OCI-LY7 (cell line): Measurements from ENCODE around the gene HSD11B1. TPM values are rescaled to one million over a fixed set of nuclear protein-coding genes. Genes with fewer than 3 reads are reported as not detected.

ENCODE experiments used
- BruUV-seq: library from RNA; stranded (reverse); fragments of 400-500 nt; replicated peaks from 2 replicates; lab custom pipeline; 2021; lab: Mats Ljungman, UMichigan
- CTCF ChIA-PET: fragments of 300-600 bp; sonication (Branson Sonifier 250); formaldehyde crosslinking; loops from one replicate; lab custom pipeline; 2022; ENCODE audit warnings: antibody characterized with exemption; ENCODE audit not compliant: unreplicated experiment; lab: Charles Lee
- POLR2A ChIA-PET: fragments of 300-600 bp; sonication (Branson Sonifier 250); formaldehyde crosslinking; loops from one replicate; lab custom pipeline; 2022; ENCODE audit warnings: antibody characterized with exemption; lab: Charles Lee
- DNase-seq: peaks from one replicate; pipeline ENCODE4 v3.0.0-alpha.2; 2015; ENCODE audit warnings: low spot score
- H2AFZ ChIP-seq: fragments of 200-600 bp; sonication (generic), shearing (Covaris generic); 2 replicates; pipeline ENCODE4 v1.6.1; 2014; ENCODE audit warnings: mild to moderate bottlenecking, antibody characterized with exemption, low read length, moderate library complexity
- H3K27ac ChIP-seq: fragments of 200-600 bp; sonication (generic); 2 replicates; pipeline ENCODE4 v1.5.1; 2014; ENCODE audit warnings: mixed run types, low read depth, mild to moderate bottlenecking, moderate library complexity, low read length, inconsistent platforms; ENCODE audit not compliant: poor library complexity, severe bottlenecking
- H3K36me3 ChIP-seq: fragments of 200-600 bp; sonication (generic); 2 replicates; pipeline ENCODE4 v1.6.1; 2014; ENCODE audit warnings: mild to moderate bottlenecking, antibody characterized with exemption, low read length, moderate library complexity, mixed read lengths; ENCODE audit not compliant: insufficient read depth
- H3K4me1 ChIP-seq: fragments of 200-600 bp; sonication (generic); 2 replicates; pipeline ENCODE4 v1.5.1; 2014; ENCODE audit warnings: mild to moderate bottlenecking, low read length; ENCODE audit not compliant: insufficient read depth, poor library complexity, severe bottlenecking
- H3K4me2 ChIP-seq: fragments of 200-600 bp; sonication (generic); 2 replicates; pipeline ENCODE4 v1.6.1; 2014; ENCODE audit warnings: mild to moderate bottlenecking, low read length
- H3K4me3 ChIP-seq: fragments of 200-600 bp; sonication (generic); 2 replicates; pipeline ENCODE4 v1.5.1; 2014; ENCODE audit warnings: mild to moderate bottlenecking, low read depth, low read length; ENCODE audit not compliant: poor library complexity, severe bottlenecking
- H3K79me2 ChIP-seq: fragments of 200-600 bp; sonication (generic); 2 replicates; pipeline ENCODE4 v1.6.1; 2016; ENCODE audit warnings: low read depth, mild to moderate bottlenecking, low read length, moderate library complexity, mixed read lengths; ENCODE audit not compliant: insufficient read depth
- H3K9me2 ChIP-seq: fragments of 200-600 bp; sonication (generic); 2 replicates; pipeline ENCODE4 v1.6.1; 2016; ENCODE audit warnings: mild to moderate bottlenecking, low read length, mixed read lengths; ENCODE audit not compliant: insufficient read depth
- H3K9me3 ChIP-seq: fragments of 200-600 bp; sonication (generic); 2 replicates; pipeline ENCODE4 v1.6.1; 2014; ENCODE audit warnings: mild to moderate bottlenecking, mixed run types, low read length, mixed read lengths
- H4K20me1 ChIP-seq: fragments of 200-600 bp; sonication (generic); 2 replicates; pipeline ENCODE4 v1.6.1; 2014; ENCODE audit warnings: mild to moderate bottlenecking, antibody characterized with exemption, low read length, moderate library complexity, mixed read lengths; ENCODE audit not compliant: insufficient read depth
- EZH2phosphoT487 ChIP-seq: fragments of 200-600 bp; sonication (generic); IDR thresholded peaks from 2 replicates; pipeline ENCODE4 v1.6.1; 2018; ENCODE audit warnings: low read depth, borderline replicate concordance, mild to moderate bottlenecking, mixed run types, antibody characterized with exemption, low read length, moderate library complexity, mixed read lengths
- intact Hi-C: fragments of 100-400 bp; cut with micrococcal nuclease; formaldehyde crosslinking; loops from one replicate; pipeline ENCODE4 v1.10.0; 2022; ENCODE audit not compliant: unreplicated experiment
- total RNA-seq, 2 experiments: library from RNA; depleted of rRNA in 1 of 2; stranded (reverse); fragments of >200 nt in 1 of 2; shearing (Covaris generic) in 1 of 2; gene quantifications; 2 replicates each; pipeline ENCODE4 v1.2.3, GENCODE V29; 2014 to 2022
- TF ChIP-seq, protein P1 (sequence below): fragments of 200-600 bp; sonication (generic); conservative IDR thresholded peaks from 2 replicates; pipeline ENCODE4 v1.5.1; 2014; ENCODE audit warnings: mild to moderate bottlenecking, antibody characterized with exemption, low read length, moderate library complexity, mixed read lengths

The HSD11B1 gene
- total RNA-seq, 2 experiments from 2014 or later = not detected

DNA sequence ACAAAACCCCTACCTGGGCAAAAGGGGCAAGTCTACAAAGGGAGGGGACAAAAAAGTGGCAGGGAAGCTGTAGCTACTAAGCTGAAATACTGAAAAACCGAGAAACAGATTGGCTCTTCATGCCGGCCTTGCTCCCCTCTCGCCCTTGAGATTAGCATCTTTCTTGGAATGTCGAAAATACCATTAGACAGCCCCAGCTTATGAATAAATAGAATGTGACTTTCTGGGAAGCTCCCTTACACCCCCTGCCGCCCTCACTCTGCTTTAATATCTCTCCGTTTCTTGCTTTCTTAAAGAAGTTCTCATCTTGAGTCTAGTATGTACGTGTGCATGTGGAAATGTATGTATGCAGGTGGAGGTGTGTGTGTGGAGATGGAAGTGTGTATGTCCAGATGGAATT is 65.3 kb downstream of the HSD11B1 start:
- Histone ChIP-seq H4K20me1 (no peaks in the 10 kb centered on the region), H3K27ac (peak overlapping the region; percentile 63), H3K9me3 (no peaks in the 10 kb centered on the region), H3K9me2 (no peaks in the 10 kb centered on the region), H3K36me3 (peaks cover 17% of the 10 kb centered on the region), H3K4me3 (peak overlapping the region; percentile 10), H3K4me2 (peak overlapping the region; percentile 42), H3K79me2 (no peaks in the 10 kb centered on the region), H2AFZ (0 out of 2 replicates have a peak overlapping the region, but pooled peaks have one; percentile 16), H3K4me1 (peaks cover 41% of the 10 kb centered on the region)
- POLR2A ChIA-PET = interaction anchor here (1.3 to 6.4 kb wide), 3 partner anchors 13 to 15 kb away, joined by 3 to 50 read pairs (median 8); partner anchors contain the start of genes C1orf74 and TRAF3IP3
- intact Hi-C loops = no loop called here
- CTCF ChIA-PET = interaction anchor here (1.3 kb wide), 1 partner anchor 13 kb away, joined by 5 read pairs; no protein-coding TSS in a partner anchor
- TF ChIP-seq EZH2phosphoT487 = no peak
- TF ChIP-seq, protein P1, sequence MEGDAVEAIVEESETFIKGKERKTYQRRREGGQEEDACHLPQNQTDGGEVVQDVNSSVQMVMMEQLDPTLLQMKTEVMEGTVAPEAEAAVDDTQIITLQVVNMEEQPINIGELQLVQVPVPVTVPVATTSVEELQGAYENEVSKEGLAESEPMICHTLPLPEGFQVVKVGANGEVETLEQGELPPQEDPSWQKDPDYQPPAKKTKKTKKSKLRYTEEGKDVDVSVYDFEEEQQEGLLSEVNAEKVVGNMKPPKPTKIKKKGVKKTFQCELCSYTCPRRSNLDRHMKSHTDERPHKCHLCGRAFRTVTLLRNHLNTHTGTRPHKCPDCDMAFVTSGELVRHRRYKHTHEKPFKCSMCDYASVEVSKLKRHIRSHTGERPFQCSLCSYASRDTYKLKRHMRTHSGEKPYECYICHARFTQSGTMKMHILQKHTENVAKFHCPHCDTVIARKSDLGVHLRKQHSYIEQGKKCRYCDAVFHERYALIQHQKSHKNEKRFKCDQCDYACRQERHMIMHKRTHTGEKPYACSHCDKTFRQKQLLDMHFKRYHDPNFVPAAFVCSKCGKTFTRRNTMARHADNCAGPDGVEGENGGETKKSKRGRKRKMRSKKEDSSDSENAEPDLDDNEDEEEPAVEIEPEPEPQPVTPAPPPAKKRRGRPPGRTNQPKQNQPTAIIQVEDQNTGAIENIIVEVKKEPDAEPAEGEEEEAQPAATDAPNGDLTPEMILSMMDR = no peak
- BruUV-seq = no TSS peak
- no peak for DNase-seq

DNA sequence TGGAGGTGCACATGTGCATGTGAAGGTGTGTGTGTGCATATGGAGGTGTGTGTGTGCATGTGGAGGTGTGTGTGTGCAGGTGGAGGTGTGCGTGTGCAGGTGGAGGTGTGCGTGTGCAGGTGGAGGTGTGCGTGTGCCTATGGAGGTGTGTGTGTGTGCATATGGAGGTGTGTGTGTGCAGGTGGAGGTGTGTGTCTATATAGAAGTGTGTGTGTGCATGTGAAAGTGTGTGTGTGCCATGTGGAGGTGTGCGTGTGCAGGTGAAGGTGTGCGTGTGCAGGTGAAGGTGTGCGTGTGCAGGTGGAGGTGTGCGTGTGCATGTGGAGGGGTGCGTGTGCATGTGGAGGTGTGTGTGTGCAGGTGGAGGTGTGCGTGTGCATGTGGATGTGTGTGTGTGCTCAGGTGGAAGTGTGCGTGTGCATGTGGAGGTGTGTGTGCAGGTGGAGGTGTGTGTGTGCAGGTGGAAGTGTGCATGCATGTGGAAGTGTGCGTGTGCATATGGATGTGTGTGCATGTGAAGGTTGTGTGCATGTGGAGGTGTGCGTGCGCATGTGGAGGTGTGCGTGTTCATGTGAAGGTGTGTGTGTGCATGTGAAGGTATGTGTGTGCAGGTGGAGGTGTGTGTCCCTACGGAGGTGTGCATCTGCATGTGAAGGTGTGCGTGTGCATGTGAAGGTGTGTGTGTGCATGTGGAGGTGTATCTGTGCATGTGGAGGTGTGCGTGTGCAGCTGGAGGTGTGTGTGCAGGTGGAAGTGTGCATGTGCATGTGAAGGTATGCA is 66.2 kb downstream of the HSD11B1 start:
- TF ChIP-seq, protein P1 = no peak
- no peak for TF ChIP-seq EZH2phosphoT487
- H3K4me3 ChIP-seq = no peak overlapping the region

DNA sequence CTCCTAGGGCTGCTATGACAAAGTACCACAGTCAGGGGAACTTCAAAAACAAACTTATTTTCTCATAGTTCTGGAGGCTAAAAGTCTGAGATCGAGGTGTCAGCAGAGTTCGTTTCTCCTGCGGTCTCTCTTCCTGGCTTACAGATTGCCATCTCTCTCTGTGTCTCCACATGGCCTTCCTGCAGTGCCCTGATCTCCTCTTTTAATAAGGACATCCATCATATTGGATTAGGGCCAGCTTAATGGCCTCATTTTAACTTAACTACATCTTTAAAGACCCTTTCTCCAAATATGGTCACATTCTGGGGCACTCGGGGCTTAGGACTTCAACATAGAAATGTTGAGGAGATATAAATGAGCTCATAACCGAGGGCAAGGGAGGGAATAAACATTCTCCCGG is 67.5 kb downstream of the HSD11B1 start:
- TF ChIP-seq EZH2phosphoT487 = no peak
- TF ChIP-seq, protein P1 = no peak
- H3K79me2 ChIP-seq = no peaks in the 10 kb centered on the region
- no peak overlapping the region for H2AFZ ChIP-seq
- peaks cover 54% of the 10 kb centered on the region for H3K4me1 ChIP-seq
- no peak overlapping the region for H3K27ac ChIP-seq
- H3K4me2 ChIP-seq = no peak overlapping the region
- intact Hi-C loops = no loop called here
- H4K20me1 ChIP-seq = no peaks in the 10 kb centered on the region
- ChIA-PET POLR2A (interaction anchor here (0.6 to 3.2 kb wide), 4 partner anchors 8 to 585 kb away, joined by 3 to 24 read pairs (median 4); partner anchors contain the start of gene TRAF3IP3), CTCF (no interaction called here)
- H3K4me3 ChIP-seq = no peak overlapping the region
- no peaks in the 10 kb centered on the region for H3K9me3 ChIP-seq
- no peaks in the 10 kb centered on the region for H3K9me2 ChIP-seq
- BruUV-seq = no TSS peak
- H3K36me3 ChIP-seq = peaks cover 25% of the 10 kb centered on the region
- no peak for DNase-seq

More for the DNA sequence above, 66.2 kb downstream of the HSD11B1 start:
- BruUV-seq = no TSS peak
- intact Hi-C loops = no loop called here
- no peak overlapping the region for H2AFZ ChIP-seq
- no peak overlapping the region for H3K27ac ChIP-seq
- peaks cover 24% of the 10 kb centered on the region for H3K36me3 ChIP-seq
- POLR2A ChIA-PET = interaction anchor here (2.4 kb wide), 1 partner anchor 14 kb away, joined by 8 read pairs; the partner anchor contains the start of gene C1orf74
- H3K79me2 ChIP-seq = no peaks in the 10 kb centered on the region
- no peak overlapping the region for H3K4me2 ChIP-seq
- H3K9me3 ChIP-seq = no peaks in the 10 kb centered on the region
- no peak for DNase-seq
- peaks cover 49% of the 10 kb centered on the region for H3K4me1 ChIP-seq
- no peaks in the 10 kb centered on the region for H3K9me2 ChIP-seq
- no peaks in the 10 kb centered on the region for H4K20me1 ChIP-seq
- CTCF ChIA-PET = no interaction called here
